Stimulated activated CD4-positive, alpha-beta T cell treated with anti-CD3 and anti-CD28 coated beads, Interleukin-4, amount 100 ng/mL, for 24 hours (primary cell): Measurements from ENCODE around the gene FBXO45.
"Not testable (repeated sequence)": the region's sequence is repeated elsewhere in the genome, so short reads cannot be mapped to it uniquely, and the experiment has no call there.

Source experiments
- DNase-seq: peaks from one replicate; pipeline ENCODE4 v3.0.0-alpha.2; 2020

FBXO45 gene, protein sequence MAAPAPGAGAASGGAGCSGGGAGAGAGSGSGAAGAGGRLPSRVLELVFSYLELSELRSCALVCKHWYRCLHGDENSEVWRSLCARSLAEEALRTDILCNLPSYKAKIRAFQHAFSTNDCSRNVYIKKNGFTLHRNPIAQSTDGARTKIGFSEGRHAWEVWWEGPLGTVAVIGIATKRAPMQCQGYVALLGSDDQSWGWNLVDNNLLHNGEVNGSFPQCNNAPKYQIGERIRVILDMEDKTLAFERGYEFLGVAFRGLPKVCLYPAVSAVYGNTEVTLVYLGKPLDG

DNA sequence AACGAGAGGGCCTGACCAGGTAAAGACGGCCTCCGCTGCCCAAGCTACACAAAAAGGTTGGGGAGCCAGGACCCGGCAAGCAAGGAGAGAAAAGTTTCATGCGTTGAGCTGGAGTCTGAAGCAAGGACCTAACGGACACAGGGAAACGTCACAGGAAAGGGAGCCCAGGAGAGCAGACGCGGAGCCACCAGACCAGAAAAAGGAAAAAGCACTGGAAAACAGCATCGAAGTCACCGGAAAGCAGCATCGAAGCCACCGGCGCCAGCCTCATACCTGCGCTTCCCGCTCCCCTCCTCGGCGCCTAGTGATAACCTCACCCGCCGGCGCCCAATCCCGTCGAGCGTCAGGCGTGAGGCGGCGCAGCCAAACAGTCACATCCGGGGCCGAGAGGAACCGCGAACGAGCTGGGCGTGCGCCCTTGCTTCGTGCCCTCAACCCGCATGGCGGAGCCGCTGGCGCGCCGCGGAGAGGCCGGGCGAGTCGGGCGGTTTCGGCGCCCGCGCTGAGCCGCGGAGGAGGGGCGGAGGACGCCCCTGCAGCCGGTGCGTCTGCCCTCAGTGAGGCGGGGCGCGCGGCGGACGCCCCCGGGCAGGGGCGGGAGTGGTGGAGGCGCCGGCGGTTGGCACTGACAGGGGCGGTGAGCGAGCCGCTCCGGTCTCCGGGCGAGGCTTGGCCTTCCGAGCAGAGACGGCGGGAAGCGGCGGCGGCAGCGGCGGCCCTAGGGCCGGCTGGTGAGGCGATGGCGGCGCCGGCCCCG is at the start of gene FBXO45, which contains the start of gene WDR53:
Gene FBXO45 (plus strand): TSS at position 415 of the 757 bp plus-strand sequence. CDS start 325 bp downstream, at position 740.
Gene WDR53 (minus strand): TSS at position 309 of the 757 bp plus-strand sequence. CDS start 7,079 bp downstream, outside the sequence.
- peak; percentile 95 for DNase-seq

DNA sequence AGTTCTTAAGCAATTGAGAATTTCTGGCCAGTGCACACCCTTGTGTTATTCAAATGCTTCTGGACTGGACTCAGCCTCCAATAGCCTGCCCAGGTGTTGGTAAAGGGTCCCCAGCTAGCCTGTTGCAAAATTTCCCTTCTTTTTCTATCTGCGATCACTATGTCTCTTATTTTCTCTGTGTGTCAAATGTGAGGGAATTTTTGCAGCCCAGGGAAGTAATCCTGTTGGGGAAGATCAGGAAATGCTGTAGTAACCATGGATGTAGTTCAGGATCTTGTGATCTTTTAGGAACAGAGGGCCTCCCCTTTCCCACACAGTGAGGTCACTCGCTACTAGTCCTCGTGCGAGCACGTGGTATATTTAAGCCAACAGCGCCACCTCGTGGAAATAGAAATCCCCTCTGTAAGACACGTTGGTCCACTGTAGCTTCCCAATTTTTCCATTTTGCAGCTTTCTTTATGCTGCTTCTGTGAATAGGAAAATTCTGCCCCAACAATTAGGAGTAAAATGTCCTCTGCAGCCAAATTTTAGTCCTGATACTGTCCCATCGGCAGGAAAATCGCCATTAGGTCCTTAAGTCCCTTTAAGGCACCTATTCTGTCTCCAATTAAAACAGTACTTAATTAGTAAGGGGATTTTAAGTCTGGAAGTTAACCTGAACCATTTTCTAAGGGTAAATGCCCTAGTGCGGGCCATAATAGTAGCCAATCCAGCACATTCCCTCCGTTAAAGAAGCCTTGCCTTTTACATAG is 49.3 kb upstream of the FBXO45 start:
- DNase-seq, result peak; percentile 73

DNA sequence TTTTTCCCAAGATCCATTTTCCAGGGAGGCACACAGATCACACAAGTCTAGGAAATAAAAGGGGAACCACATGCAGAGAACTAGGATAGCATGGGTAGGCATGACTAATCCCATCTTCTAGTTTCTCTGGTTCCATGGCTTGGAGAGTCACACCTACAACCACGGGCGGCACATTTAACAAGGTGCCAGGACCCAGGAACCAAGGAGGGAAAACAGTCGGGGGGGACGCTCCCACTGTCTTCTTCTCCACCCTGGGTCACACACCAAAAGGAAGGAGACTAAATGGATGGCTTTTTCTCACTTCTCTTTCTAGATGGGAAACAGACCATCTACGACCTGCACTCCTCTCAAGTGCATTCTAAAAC is 48.8 kb upstream of the FBXO45 start:
- DNase-seq, result no peak

DNA sequence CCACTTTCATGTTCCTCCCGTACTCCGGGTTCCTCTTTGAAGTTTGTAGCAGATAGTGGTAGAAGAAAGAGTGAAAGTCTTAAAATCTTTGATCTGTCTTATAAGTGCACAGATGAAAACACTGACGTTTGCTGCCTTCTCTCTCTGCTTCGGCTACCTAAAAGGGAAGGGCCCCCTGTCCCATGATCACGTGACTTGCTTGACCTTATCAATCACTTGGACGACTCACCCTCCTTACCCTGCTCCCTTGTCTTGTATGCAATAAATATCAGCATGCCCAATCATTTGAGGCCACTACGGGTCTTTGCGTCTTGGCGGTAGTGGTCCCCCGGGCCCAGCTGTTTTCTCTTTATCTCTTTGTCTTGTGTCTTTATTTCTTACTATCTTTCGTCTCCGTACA is 47.2 kb upstream of the FBXO45 start:
- not testable (repeated sequence) for DNase-seq

DNA sequence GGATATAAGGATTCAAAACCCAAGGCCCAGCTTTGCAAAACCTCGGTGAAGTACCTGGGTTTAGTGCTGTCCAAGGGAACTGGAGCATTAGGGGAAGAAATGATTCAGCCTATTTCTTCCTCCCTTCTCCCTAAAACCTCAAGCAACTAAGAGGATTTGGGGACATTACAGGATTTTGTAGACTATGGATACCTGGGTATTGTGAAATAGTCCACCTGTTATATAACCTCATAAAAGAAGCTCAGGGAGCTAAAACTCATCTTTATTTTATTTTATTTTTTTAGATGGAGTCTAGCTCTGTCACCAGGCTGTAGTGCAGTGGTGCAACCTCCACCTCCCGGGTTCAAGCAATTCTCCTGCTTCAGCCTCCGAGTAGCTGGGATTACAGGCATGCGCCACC is 44.6 kb upstream of the FBXO45 start:
- DNase-seq, result no peak

DNA sequence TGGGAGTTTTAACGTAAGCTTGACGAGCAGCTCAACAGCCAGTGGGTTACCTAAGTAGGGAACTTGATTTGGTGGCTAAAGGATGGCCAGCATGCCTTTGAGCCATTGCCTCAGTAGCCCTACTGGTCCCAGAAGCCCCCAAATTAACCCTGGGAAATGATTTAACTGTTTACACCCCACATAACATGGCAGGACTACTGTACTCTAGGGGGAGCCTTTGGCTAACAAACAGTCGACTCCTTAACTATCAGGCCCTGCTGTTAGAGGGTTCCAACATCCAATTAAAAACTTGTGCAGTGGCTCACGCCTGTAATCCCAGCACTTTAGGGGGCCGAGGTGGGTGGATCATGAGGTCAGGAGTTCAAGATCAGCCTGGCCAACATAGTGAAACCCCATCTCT is 43.9 kb upstream of the FBXO45 start:
- DNase-seq, result no peak

DNA sequence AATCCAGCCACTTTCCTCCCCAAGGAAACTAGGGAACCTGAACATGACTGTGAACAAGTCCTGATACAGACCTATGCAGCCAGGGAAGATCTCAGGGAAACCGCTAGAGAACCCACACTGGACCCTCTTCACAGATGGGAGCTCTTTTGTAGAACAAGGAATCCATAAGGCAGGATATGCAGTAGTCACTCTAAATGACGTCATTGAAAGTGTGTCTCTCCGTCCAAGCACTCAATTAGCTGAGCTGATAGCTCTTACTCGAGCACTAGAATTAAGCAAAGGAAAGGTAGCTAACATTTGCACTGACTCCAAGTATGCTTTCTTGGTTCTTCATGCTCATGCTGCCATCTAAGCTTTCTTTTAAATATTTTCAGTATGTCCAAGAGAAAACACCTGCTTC is 43.3 kb upstream of the FBXO45 start:
- no peak for DNase-seq

DNA sequence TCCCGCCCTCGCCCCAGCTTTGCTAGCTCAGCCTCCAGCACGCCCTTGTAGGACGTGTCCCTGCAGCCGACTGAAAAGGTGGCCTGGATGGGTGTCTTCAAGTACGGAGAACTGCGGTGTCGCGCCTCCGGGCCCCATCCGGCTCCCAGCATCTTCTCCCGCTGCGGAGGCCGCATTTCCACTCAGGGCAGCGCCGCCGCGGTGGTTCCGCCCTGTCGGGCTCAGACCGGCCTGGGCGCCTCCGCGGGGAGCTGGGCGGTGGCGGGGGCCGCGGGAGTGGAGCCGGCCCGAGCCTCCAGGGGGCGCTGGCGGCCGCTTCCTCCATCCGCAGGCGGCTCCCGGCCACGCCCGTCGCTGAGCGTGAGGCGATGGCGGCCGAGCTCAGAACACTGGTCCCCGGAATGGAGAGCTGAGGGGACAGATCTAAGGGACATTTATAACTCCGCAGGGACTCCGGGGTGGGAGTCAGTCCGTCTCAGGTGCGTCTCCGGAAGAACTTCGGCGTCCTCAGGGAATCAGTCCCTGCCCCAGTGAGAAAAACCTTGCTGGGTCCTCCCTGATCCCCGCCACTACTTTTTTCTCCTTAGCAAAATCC is 39.7 kb upstream of the FBXO45 start:
- DNase-seq, result peak; percentile 83

DNA sequence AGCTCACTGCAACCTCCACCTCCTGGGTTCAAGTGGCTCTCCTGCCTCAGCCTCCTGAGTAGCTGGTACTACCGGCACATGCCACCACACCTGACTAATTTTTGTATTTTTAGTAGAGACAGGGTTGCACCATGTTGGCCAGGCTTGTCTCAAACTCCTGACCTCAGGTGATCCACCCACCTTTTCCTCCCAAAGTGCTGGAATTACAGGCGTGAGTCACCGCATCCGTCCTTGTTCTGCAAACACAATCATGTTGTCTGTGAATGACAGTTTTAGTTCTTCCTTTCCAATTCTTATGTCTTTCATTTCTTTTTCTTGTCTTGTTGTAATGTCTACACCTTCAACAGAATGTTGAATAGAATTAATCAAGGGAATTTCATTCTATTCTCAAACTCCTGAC is 37.0 kb upstream of the FBXO45 start:
- DNase-seq, result no peak

DNA sequence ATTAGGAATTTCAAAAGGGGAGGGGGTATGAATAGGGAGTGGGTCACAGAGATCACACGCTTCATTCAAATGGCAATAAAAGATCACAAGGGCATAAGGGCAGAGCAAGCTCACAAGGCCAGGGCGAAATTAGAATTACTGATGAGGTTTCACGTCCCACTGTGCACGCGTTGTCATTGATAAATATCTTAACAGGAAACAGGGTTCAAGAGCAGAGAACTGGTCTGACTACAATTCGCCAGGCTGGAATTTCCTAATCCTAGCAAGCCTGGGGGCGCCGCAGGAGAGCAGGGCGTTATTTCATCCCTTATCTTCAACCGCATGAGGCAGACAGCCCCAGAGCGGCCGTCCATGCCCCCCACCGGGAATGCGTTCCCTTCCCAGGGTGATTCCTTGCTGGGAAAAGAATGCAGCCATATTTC is 35.2 kb upstream of the FBXO45 start:
- DNase-seq, result no peak

DNA sequence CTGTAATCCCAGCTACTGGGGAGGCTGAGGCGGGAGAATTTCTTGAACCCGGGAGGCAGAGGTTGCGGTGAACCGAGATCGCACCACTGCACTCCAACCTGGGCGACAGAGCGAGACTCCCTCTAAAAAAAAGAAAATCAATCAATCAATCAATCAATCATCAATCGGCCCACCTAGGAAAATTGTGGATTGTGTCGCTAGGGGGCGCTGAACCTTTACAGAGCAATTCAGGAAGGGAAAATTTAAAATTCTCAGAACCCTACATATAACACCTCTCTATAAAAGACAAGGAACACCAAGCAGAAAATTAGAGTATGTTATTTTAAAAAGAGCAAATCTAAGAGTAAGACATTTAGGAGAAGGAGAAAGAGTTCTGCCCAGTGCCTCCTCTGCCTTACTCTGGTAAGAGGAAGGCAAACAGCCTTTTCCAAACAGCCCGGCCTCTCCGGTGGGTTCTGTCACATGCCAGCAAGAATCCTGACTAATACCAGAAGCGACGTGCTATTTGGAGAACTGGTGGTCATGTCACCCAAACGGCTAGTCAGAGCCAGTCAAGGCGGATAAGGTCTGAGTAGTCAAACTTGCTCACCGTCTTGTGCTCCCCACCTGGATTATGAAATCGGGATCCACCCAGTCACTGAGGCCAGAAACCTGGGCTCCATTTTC is 31.0 kb upstream of the FBXO45 start:
- peak; percentile 72 for DNase-seq

DNA sequence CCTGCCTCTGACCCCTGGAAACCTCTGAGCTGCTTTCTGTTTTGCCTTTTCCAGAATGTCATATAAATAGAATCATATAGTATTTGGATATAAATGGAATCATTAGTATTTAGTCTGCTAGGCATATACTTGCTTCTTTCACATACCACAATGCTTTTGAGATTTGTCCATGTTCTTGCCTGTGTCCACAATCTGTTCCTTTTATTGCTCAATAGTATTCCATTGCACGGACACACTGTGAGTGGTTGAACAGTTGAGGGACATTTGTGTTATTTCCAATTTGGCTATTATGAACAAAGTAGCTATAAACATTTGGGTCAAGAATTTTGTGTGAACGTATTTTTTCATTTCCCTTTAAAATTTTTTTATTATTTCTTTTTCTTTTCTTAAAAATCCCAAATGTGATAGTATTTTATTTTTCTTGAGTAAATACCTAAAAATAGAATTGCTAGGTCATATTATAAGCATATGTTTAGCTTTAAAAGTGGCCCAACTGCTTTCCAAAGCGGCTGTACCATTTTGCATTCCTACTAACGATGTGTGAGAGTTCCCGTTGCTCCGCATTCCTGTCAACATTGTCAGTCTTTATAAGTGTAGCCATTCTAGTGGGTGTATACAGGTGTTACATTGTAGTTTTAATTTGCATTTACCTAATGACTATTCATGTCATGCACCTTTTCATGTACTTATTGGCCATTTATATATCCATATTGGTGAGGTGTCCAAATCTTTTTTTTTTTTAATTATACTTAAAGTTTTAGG is 26.6 kb upstream of the FBXO45 start:
- DNase-seq, result no peak

DNA sequence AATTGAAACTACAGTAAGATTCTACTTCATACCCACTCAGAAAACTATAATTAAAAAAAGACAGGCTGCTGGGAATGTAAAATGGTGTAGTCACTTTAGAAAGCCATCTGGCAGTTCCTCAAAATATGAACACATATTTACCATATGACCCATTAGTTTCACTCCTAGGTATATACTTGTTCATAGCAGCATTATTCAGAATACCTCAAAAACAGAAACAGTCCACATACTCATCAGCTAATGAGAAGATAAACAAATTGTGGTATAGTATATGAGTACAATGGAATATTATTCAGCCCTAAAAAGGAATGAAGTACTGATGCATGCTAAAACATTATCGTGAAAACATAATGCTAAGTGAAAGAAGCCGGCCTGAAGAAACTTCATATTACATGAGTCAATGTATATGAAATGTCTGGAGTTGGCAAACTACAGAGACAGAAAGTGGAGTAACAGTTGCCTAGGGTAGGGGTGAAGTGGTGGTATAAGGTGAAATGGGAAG is 23.9 kb upstream of the FBXO45 start:
- DNase-seq, result no peak

DNA sequence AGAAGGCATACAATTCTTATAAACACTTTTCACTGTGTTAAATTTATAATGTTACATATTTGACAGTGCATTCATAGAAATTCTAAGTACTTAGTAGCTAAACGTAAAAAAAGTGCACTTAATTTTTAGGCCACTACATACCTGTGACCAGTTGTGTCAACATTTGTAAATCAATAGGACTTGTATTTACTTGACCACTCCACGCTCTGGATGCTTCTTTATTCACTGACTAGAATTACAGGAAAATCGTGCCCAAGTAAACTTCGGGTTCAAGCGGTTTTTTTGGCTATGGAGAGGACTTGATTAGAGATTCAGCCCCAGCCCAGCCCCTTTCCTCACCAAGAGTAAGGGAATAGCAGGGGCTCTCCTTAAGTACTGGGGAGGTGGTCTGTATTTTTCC is 21.9 kb upstream of the FBXO45 start:
- no peak for DNase-seq

DNA sequence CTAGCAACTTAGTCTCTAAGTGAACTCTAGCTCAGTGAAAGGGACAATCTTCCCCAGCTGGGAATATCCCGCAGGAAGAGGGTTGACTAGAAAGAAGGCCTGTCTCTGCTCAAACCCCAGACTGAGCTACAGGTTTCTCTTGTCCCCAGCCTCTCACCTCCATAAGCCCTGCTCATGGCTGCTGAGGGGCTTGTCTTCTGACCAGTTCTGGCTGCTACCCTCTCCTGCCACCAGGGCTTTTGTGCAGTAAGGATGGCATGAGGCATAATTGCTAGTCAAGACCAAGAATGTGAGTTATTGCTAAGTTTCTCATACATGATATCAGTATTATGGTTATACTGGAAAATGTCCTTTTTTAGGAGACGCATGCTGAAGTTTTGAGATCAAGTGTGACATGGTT is 21.4 kb upstream of the FBXO45 start:
- DNase-seq, result no peak

DNA sequence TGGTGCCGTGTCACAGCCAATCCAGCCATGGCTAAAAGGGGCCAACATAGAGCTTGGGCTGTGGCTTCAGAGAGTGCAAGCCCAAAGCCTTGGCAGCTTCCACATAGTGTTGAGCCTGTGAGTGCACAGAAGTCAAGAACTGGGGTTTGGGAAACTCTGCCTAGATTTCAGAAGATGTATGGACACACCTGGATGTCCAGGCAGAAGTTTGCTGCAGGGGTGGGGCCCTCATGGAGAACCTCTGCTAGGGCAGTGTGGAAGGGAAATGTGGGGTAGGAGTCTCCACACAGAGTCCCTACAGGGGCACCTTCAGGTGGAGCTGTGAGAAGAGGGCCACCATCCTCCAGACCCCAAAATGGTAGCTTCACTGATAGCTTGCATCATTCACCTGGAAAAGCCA is 19.1 kb upstream of the FBXO45 start:
- not testable (repeated sequence) for DNase-seq

DNA sequence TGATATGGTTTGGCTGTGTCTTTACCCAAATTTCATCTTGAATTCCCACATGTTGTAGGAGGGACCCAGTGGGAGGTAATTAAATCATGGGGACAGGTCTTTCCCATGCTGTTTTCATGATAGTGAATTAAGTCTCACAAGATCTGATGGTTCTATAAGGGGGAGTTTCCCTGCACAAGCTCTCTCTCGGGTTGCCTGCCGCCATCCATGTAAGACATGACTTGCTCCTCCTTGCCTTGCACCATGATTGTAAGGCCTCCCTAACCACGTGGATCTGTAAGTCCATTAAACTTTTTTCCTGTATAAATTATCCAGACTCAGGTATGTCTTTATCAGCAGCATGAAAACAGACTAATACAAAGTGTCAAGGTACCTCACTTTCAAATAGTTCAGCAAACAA is 18.3 kb upstream of the FBXO45 start:
- not testable (repeated sequence) for DNase-seq

DNA sequence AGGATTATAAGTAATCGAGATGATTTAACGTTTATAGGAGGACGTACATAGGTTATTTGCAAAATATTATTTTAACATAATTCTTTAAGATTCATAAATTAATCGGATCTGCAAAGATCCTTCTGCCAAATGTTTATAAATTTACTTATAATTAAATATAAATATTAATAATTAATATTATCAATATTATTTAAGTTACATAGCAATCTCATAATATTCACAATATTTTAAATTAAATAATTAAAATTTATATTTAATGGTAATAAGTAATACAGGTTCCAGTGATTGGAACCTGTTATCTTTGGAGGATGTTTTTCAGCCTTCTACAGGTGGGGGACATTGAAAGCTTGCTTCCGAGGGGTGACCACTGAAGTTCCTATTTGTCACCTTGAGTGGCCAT is 16.2 kb upstream of the FBXO45 start:
- no peak for DNase-seq

DNA sequence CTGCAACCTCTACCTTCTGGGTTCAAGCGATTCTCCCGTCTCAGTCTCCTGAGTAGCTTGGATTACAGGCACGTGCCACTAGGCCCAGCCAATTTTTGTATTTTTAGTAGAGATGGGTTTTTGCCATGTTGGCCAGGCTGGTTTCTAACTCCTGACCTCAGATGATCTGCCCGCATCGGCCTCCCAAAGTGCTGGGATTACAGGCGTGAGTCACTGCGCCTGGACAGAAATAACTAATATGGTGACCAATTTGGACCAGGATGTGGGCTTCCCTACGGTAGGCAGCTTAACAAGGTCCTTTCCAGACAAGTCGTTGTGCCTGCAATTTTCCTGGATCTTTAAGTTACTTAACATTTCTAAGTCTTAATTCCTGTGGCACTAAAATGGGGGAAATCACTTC is 14.9 kb upstream of the FBXO45 start:
- DNase-seq, result no peak

DNA sequence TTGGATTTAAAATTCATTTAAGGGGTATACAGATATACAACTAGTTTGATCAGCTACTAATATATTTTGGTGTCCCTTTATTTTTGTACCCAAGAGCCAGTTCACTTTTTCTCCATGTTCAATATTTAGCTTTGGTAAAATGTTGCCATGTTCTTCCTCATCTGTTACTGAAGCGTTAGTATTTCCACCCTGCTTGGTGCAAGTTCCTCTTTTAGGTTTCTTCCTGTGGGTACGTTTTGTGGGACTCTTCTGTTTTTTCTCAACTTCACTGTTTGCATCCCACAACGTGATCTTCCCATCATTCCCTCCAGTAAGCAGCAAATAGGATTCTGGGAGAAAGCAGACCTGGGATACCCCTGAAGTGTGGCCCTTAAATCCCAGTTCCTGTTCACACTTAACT is 14.3 kb upstream of the FBXO45 start:
- no peak for DNase-seq

DNA sequence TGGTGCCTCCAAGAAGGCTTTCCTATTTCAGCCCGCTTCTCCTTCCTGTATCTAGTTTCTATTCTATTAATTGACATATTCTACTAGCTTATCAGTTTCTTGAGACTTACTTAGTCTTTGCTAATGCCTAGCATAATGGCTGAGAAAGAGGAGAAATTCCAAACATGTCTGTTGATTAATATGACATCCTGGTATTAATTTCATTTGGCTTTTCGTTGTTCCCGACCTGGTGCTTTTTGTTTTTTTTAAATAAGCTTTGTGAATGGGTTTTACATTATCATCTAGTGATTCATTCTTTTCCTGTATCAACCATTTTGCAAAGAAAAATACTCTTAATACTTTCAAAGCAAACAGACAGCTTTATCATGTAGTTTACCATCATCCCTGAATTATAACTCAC is 13.2 kb upstream of the FBXO45 start:
- no peak for DNase-seq

DNA sequence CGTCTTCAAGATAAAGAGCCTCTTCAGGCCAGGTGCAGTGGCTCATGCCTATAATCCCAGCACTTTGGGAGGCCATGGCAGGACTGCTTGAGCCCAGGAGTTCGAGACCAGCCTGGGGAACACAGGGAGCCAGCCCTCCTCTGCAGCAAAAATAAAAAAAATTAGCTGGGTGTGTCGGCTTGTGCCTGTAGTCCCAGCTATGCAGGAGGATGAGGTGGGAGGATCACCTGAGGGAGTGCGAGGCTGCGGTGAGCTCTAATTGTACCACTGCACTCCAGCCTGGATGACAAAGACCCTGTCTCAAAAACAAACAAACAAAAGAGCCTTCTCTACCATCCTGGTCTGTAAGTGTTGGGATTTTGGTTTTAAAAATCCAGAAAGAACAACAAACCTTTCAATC is 11.2 kb upstream of the FBXO45 start:
- no peak for DNase-seq
